SK-N-SH treated with all-trans-retinoic acid at 6 μM for 48 hours (cell line): ENCODE data around the gene PRDM8.

Experiments
- CSDC2 ChIP-seq: fragments of 250-450 bp; sonication (Bioruptor Pico); IDR thresholded peaks from 2 replicates; pipeline ENCODE4 v1.5.0; 2020; ENCODE audit warnings: mild to moderate bottlenecking, moderate library complexity
- ISL1 ChIP-seq: fragments of 250-450 bp; sonication (Bioruptor Pico); IDR thresholded peaks from 2 replicates; pipeline ENCODE4 v2.1.2; 2022; ENCODE audit warnings: mild to moderate bottlenecking, moderate library complexity
- OSR1 ChIP-seq: fragments of 250-450 bp; sonication (Bioruptor Pico); IDR thresholded peaks from 2 replicates; pipeline ENCODE4 v1.8.0; 2022; ENCODE audit warnings: moderate library complexity, mild to moderate bottlenecking, inconsistent platforms
- PPARA ChIP-seq: fragments of 250-450 bp; sonication (Bioruptor Pico); IDR thresholded peaks from 2 replicates; pipeline ENCODE4 v1.5.0; 2020; ENCODE audit warnings: mild to moderate bottlenecking, borderline replicate concordance
- RARB ChIP-seq: fragments of 250-450 bp; sonication (Bioruptor Pico); IDR thresholded peaks from 2 replicates; pipeline ENCODE4 v1.8.0; 2021; ENCODE audit warnings: mild to moderate bottlenecking, moderate library complexity
- SNAI2 ChIP-seq: fragments of 250-450 bp; sonication (Bioruptor Pico); IDR thresholded peaks from 2 replicates; pipeline ENCODE4 v1.5.0; 2020; ENCODE audit warnings: mild to moderate bottlenecking, moderate library complexity
- TCF4 ChIP-seq: fragments of 250-450 bp; sonication (Bioruptor Pico); IDR thresholded peaks from 2 replicates; pipeline ENCODE4 v1.8.0; 2021; ENCODE audit warnings: mild to moderate bottlenecking, moderate library complexity, borderline replicate concordance
- ZFP3 ChIP-seq: fragments of 250-450 bp; sonication (Bioruptor Pico); IDR thresholded peaks from 2 replicates; pipeline ENCODE4 v1.5.0; 2020; ENCODE audit warnings: mild to moderate bottlenecking, moderate library complexity
- TF ChIP-seq, protein P1 (sequence below): fragments of 250-450 bp; sonication (Bioruptor Pico); IDR thresholded peaks from 2 replicates; pipeline ENCODE4 v1.5.1; 2020; ENCODE audit warnings: low read depth, mild to moderate bottlenecking, moderate library complexity
- TF ChIP-seq, protein P2 (sequence below): fragments of 250-450 bp; sonication (Bioruptor Pico); IDR thresholded peaks from 2 replicates; pipeline ENCODE4 v1.5.1; 2021; ENCODE audit warnings: mild to moderate bottlenecking, moderate library complexity
- TF ChIP-seq, protein P3 (sequence below): fragments of 250-450 bp; sonication (Bioruptor Pico); IDR thresholded peaks from 2 replicates; pipeline ENCODE4 v1.8.0; 2020; ENCODE audit warnings: mild to moderate bottlenecking, moderate library complexity, borderline replicate concordance

DNA sequence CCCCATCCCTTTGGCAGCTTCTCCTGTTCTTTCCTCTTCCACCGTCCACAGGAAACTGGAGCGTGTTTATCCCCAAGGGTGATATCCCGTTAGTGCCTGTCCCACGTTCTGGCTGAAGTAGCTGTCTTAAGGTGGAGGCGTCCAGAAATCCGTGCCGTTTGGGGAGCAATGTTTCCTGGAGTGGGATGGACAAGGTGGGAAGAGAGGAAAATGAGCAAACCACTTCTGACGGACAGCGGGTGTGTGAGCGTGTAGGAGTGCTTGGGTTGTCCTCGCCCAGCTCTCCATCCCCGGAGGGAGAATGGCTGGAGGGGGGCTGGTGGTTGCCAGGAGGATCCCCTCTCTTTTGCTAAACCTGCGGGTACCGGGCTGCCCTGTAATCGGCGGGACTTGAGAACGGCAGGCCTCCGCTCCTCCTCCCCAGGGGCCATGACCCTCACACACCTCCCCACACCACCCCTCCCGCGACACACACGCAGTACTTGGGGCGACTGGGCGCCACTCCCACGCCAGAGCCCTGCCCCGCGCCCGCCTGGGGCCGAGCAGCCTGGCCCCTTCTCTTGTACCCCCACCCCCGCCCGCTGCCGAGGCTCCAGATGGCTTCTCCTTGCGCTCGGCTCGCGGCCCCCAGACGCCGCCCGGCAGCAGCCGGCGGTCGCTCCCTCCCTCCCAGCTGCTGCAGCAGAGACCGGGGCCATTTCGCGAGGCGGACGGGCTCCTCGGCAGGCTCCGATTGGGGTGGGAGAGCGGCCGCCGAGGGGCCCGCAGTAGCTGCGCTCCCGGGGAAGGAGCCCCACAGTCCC, 13.9 kb upstream of the PRDM8 start:
- TF ChIP-seq CSDC2 (CRISPR knock-in tag) = no peak
- TF ChIP-seq PPARA (CRISPR knock-in tag) = no peak
- TF ChIP-seq, protein P1, sequence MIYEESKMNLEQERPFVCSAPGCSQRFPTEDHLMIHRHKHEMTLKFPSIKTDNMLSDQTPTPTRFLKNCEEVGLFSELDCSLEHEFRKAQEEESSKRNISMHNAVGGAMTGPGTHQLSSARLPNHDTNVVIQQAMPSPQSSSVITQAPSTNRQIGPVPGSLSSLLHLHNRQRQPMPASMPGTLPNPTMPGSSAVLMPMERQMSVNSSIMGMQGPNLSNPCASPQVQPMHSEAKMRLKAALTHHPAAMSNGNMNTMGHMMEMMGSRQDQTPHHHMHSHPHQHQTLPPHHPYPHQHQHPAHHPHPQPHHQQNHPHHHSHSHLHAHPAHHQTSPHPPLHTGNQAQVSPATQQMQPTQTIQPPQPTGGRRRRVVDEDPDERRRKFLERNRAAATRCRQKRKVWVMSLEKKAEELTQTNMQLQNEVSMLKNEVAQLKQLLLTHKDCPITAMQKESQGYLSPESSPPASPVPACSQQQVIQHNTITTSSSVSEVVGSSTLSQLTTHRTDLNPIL = no peak
- TF ChIP-seq, protein P2, sequence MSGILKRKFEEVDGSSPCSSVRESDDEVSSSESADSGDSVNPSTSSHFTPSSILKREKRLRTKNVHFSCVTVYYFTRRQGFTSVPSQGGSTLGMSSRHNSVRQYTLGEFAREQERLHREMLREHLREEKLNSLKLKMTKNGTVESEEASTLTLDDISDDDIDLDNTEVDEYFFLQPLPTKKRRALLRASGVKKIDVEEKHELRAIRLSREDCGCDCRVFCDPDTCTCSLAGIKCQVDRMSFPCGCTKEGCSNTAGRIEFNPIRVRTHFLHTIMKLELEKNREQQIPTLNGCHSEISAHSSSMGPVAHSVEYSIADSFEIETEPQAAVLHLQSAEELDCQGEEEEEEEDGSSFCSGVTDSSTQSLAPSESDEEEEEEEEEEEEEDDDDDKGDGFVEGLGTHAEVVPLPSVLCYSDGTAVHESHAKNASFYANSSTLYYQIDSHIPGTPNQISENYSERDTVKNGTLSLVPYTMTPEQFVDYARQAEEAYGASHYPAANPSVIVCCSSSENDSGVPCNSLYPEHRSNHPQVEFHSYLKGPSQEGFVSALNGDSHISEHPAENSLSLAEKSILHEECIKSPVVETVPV (CRISPR knock-in tag) = no peak
- no peak for TF ChIP-seq ISL1 (CRISPR knock-in tag)
- no peak for TF ChIP-seq ZFP3 (CRISPR knock-in tag)
- no peak for TF ChIP-seq RARB
- no peak for TF ChIP-seq TCF4 (CRISPR knock-in tag)
- TF ChIP-seq SNAI2 (CRISPR knock-in tag) = no peak
- no peak for TF ChIP-seq OSR1 (CRISPR knock-in tag)
- TF ChIP-seq, protein P3, sequence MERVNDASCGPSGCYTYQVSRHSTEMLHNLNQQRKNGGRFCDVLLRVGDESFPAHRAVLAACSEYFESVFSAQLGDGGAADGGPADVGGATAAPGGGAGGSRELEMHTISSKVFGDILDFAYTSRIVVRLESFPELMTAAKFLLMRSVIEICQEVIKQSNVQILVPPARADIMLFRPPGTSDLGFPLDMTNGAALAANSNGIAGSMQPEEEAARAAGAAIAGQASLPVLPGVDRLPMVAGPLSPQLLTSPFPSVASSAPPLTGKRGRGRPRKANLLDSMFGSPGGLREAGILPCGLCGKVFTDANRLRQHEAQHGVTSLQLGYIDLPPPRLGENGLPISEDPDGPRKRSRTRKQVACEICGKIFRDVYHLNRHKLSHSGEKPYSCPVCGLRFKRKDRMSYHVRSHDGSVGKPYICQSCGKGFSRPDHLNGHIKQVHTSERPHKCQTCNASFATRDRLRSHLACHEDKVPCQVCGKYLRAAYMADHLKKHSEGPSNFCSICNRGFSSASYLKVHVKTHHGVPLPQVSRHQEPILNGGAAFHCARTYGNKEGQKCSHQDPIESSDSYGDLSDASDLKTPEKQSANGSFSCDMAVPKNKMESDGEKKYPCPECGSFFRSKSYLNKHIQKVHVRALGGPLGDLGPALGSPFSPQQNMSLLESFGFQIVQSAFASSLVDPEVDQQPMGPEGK (CRISPR knock-in tag) = no peak
